ENCODE results near the gene EML5.
"Not testable (repeated sequence)": the region's sequence is repeated elsewhere in the genome, so short reads cannot be mapped to it uniquely, and the experiment has no call there.

- TF ChIP-seq CTCF, POLR2A (IDR thresholded peaks at IDR 0.05): not testable (repeated sequence)
These were observed 26.9 kb upstream of the EML5 start for GRCh38 chr14:88819674-88820073.
